EH (cell line): Measurements from ENCODE around the gene CORIN.

Source experiments
- DNase-seq: peaks from one replicate; pipeline ENCODE4 v3.0.0-alpha.2; 2015; ENCODE audit warnings: low read depth

CORIN gene

GRCh38 chr4:47690611-47691010 is 147.3 kb downstream of the CORIN start:
- DNase-seq = peak; percentile 6

- peak; percentile 53 for DNase-seq
Measured at GRCh38 chr4:47686294-47686872, 151.5 kb downstream of the CORIN start.

- DNase-seq = no peak
Measured at GRCh38 chr4:47675806-47676205, 162.1 kb downstream of the CORIN start.

GRCh38 chr4:47674144-47674543 is 163.7 kb downstream of the CORIN start:
- no peak for DNase-seq

GRCh38 chr4:47672696-47673095 is 165.2 kb downstream of the CORIN start:
- DNase-seq = no peak

- DNase-seq = no peak
Measured at GRCh38 chr4:47669946-47670345, 167.9 kb downstream of the CORIN start.

- peak; percentile 60 for DNase-seq
Measured at GRCh38 chr4:47668810-47669408, 169.0 kb downstream of the CORIN start.

- DNase-seq = no peak
Measured at GRCh38 chr4:47668256-47668655, 169.6 kb downstream of the CORIN start.

- DNase-seq = no peak
Measured at GRCh38 chr4:47667552-47667951, 170.3 kb downstream of the CORIN start.

GRCh38 chr4:47664051-47664826 is 173.6 kb downstream of the CORIN start:
- no peak for DNase-seq

GRCh38 chr4:47662975-47663374 is 174.9 kb downstream of the CORIN start:
- DNase-seq = no peak

- no peak for DNase-seq
Measured at GRCh38 chr4:47661741-47662140, 176.1 kb downstream of the CORIN start.

- DNase-seq = no peak
Measured at GRCh38 chr4:47659342-47659741, 178.5 kb downstream of the CORIN start.

- no peak for DNase-seq
Measured at GRCh38 chr4:47654972-47655693, 182.7 kb downstream of the CORIN start.

GRCh38 chr4:47652092-47652491 is 185.8 kb downstream of the CORIN start:
- DNase-seq = no peak

GRCh38 chr4:47651231-47651630 is 186.6 kb downstream of the CORIN start:
- no peak for DNase-seq

GRCh38 chr4:47650584-47651130 is 187.2 kb downstream of the CORIN start:
- peak; percentile 27 for DNase-seq

- no peak for DNase-seq
Measured at GRCh38 chr4:47647544-47647943, 190.3 kb downstream of the CORIN start.

- no peak for DNase-seq
Measured at GRCh38 chr4:47647029-47647428, 190.8 kb downstream of the CORIN start.

- DNase-seq = peak; percentile 11
Measured at GRCh38 chr4:47646372-47646771, 191.5 kb downstream of the CORIN start.

GRCh38 chr4:47643845-47644244 is 194.0 kb downstream of the CORIN start:
- no peak for DNase-seq

GRCh38 chr4:47642985-47643760 is 194.7 kb downstream of the CORIN start:
- peak; percentile 73 for DNase-seq
